ENCODE results near the gene TRPM3. TPM values are rescaled to one million over a fixed set of nuclear protein-coding genes. Genes with fewer than 3 reads are reported as not detected.
A peak's percentile ranks its signal among the peaks of the same experiment; 100 is the strongest.

The TRPM3 gene
- not detected in 2 replicates for total RNA-seq

- DNase-seq (ENCODE audit: extremely low read depth, low read depth, low spot score): no peak
Observed at GRCh38 chr9:71121275-71122021, at the start of gene TRPM3. Gene TRPM3 (minus strand): TSS chr9:71121621. CDS start chr9:71121354, 267 bp downstream.

- no peak for DNase-seq (ENCODE audit: extremely low read depth, low read depth, low spot score)
Observed at GRCh38 chr9:71168418-71168817, 47.0 kb upstream of the TRPM3 start.

- DNase-seq (ENCODE audit: extremely low read depth, low read depth, low spot score): no peak
Observed at GRCh38 chr9:71162126-71162525, 40.7 kb upstream of the TRPM3 start.

GRCh38 chr9:71157731-71158130 lies 36.3 kb upstream of the TRPM3 start:
- no peak for DNase-seq (ENCODE audit: extremely low read depth, low read depth, low spot score)

GRCh38 chr9:71147368-71147767 lies 25.9 kb upstream of the TRPM3 start:
- DNase-seq (ENCODE audit: extremely low read depth, low read depth, low spot score): no peak

- no peak for DNase-seq (ENCODE audit: extremely low read depth, low read depth, low spot score)
Observed at GRCh38 chr9:71146511-71146910, 25.1 kb upstream of the TRPM3 start.

- DNase-seq (ENCODE audit: extremely low read depth, low read depth, low spot score): peak; percentile 97
Observed at GRCh38 chr9:71145179-71145578, 23.8 kb upstream of the TRPM3 start.

- DNase-seq (ENCODE audit: extremely low read depth, low read depth, low spot score): no peak
Observed at GRCh38 chr9:71144495-71144894, 23.1 kb upstream of the TRPM3 start.

- DNase-seq (ENCODE audit: extremely low read depth, low read depth, low spot score): no peak
Observed at GRCh38 chr9:71136696-71137095, 15.3 kb upstream of the TRPM3 start.

GRCh38 chr9:71131145-71131544 lies 9.7 kb upstream of the TRPM3 start:
- no peak for DNase-seq (ENCODE audit: extremely low read depth, low read depth, low spot score)

- no peak for DNase-seq (ENCODE audit: extremely low read depth, low read depth, low spot score)
Observed at GRCh38 chr9:71130521-71130920, 9.1 kb upstream of the TRPM3 start.

- no peak for DNase-seq (ENCODE audit: extremely low read depth, low read depth, low spot score)
Observed at GRCh38 chr9:71128796-71129195, 7.4 kb upstream of the TRPM3 start.

- DNase-seq (ENCODE audit: extremely low read depth, low read depth, low spot score): no peak
Observed at GRCh38 chr9:71127301-71127700, 5.9 kb upstream of the TRPM3 start.

- no peak for DNase-seq (ENCODE audit: extremely low read depth, low read depth, low spot score)
Observed at GRCh38 chr9:71122421-71122820, 1.0 kb upstream of the TRPM3 start.

GRCh38 chr9:71122022-71122275 lies 528 bp upstream of the TRPM3 start:
- DNase-seq (ENCODE audit: extremely low read depth, low read depth, low spot score): no peak

GRCh38 chr9:71120501-71121247 lies 747 bp downstream of the TRPM3 start:
- DNase-seq (ENCODE audit: extremely low read depth, low read depth, low spot score): no peak

GRCh38 chr9:71119746-71120145 lies 1.7 kb downstream of the TRPM3 start:
- DNase-seq (ENCODE audit: extremely low read depth, low read depth, low spot score): no peak

GRCh38 chr9:71118324-71118723 lies 3.1 kb downstream of the TRPM3 start:
- DNase-seq (ENCODE audit: extremely low read depth, low read depth, low spot score): no peak

- DNase-seq (ENCODE audit: extremely low read depth, low read depth, low spot score): no peak
Observed at GRCh38 chr9:71115448-71115975, 5.9 kb downstream of the TRPM3 start.

- DNase-seq (ENCODE audit: extremely low read depth, low read depth, low spot score): no peak
Observed at GRCh38 chr9:71112866-71113265, 8.6 kb downstream of the TRPM3 start.

GRCh38 chr9:71108937-71109336 lies 12.5 kb downstream of the TRPM3 start:
- DNase-seq (ENCODE audit: extremely low read depth, low read depth, low spot score): no peak

GRCh38 chr9:71106992-71107391 lies 14.4 kb downstream of the TRPM3 start:
- no peak for DNase-seq (ENCODE audit: extremely low read depth, low read depth, low spot score)

All from glomerular endothelial cell (primary cell).